GM23338 (cell line): ENCODE measurements around the gene POR. TPM values are rescaled to one million over a fixed set of nuclear protein-coding genes. Genes with fewer than 3 reads are reported as not detected.

Experiments
- ATAC-seq: fragments of 200-7000 bp; cut with Tn5 transposase; 3 replicates; pipeline ENCODE4 v1.9.1; 2020
- DNase-seq: peaks from one replicate; pipeline ENCODE4 v3.0.0-alpha.2; 2015; ENCODE audit warnings: low spot score
- H2AFZ ChIP-seq: fragments of 200-600 bp; sonication (generic); 2 replicates; pipeline ENCODE4 v1.8.0; 2016; ENCODE audit warnings: antibody characterized with exemption, mild to moderate bottlenecking, moderate library complexity
- H3F3A ChIP-seq: fragments of 200-600 bp; sonication (generic); replicated peaks from 2 replicates; pipeline ENCODE4 v1.8.0; 2017; ENCODE audit warnings: antibody characterized with exemption, mixed run types, low read depth
- H3K27ac ChIP-seq: fragments of 200-600 bp; sonication (generic); 2 replicates; pipeline ENCODE4 v1.6.1; 2016; ENCODE audit warnings: low read depth
- H3K27me3 ChIP-seq: fragments of 200-600 bp; sonication (generic); 2 replicates; pipeline ENCODE4 v1.8.0; 2016; ENCODE audit warnings: mild to moderate bottlenecking, mixed run types, moderate library complexity; ENCODE audit not compliant: insufficient read depth
- H3K36me3 ChIP-seq: fragments of 200-600 bp; sonication (generic); 2 replicates; pipeline ENCODE4 v1.8.0; 2016; ENCODE audit warnings: mild to moderate bottlenecking; ENCODE audit not compliant: insufficient read depth
- H3K4me1 ChIP-seq: fragments of 200-600 bp; sonication (generic); 2 replicates; pipeline ENCODE4 v1.8.0; 2016; ENCODE audit warnings: mild to moderate bottlenecking, moderate library complexity; ENCODE audit not compliant: insufficient read depth
- H3K4me2 ChIP-seq: fragments of 200-600 bp; sonication (generic); 2 replicates; pipeline ENCODE4 v1.7.1; 2017; ENCODE audit warnings: mixed run types
- H3K4me3 ChIP-seq: fragments of 200-600 bp; sonication (generic); 2 replicates; pipeline ENCODE4 v1.6.1; 2016; ENCODE audit warnings: mixed run types
- H3K79me2 ChIP-seq: fragments of 200-600 bp; sonication (generic); replicated peaks from 2 replicates; pipeline ENCODE4 v1.8.0; 2017; ENCODE audit warnings: mild to moderate bottlenecking; ENCODE audit not compliant: insufficient read depth
- H3K9me2 ChIP-seq: fragments of 200-600 bp; sonication (generic); 2 replicates; pipeline ENCODE4 v1.8.0; 2017; ENCODE audit not compliant: insufficient read depth
- H4K20me1 ChIP-seq: fragments of 200-600 bp; sonication (generic); replicated peaks from 2 replicates; pipeline ENCODE4 v1.8.0; 2017; ENCODE audit warnings: mild to moderate bottlenecking; ENCODE audit not compliant: insufficient read depth
- H3K27ac Mint-ChIP-seq: 2 replicates; pipeline ENCODE4 v1.8.0; 2020; ENCODE audit warnings: inconsistent platforms, mild to moderate bottlenecking, moderate library complexity, mixed read lengths
- H3K27me3 Mint-ChIP-seq: 3 replicates; pipeline ENCODE4 v1.8.0; 2022; ENCODE audit warnings: low read depth, mild to moderate bottlenecking, moderate library complexity, mixed read lengths, inconsistent platforms; ENCODE audit not compliant: insufficient read depth, poor library complexity
- H3K36me3 Mint-ChIP-seq: 3 replicates; pipeline ENCODE4 v1.8.0; 2021; ENCODE audit warnings: low read depth, mild to moderate bottlenecking, inconsistent platforms, moderate library complexity, mixed read lengths
- H3K4me1 Mint-ChIP-seq: 3 replicates; pipeline ENCODE4 v1.8.0; 2020; ENCODE audit warnings: mild to moderate bottlenecking, inconsistent platforms, mixed read lengths
- H3K4me3 Mint-ChIP-seq: 3 replicates; pipeline ENCODE4 v1.8.0; 2021; ENCODE audit warnings: moderate library complexity, mild to moderate bottlenecking, inconsistent platforms, mixed read lengths
- H3K9me3 Mint-ChIP-seq: 3 replicates; pipeline ENCODE4 v1.8.0; 2020; ENCODE audit warnings: moderate library complexity, mild to moderate bottlenecking, inconsistent platforms, mixed read lengths
- ETS1 ChIP-seq: IDR thresholded peaks from 2 replicates; pipeline ENCODE4 v1.6.1; 2016; ENCODE audit warnings: antibody characterized with exemption
- EZH2 ChIP-seq: fragments of 200-600 bp; sonication (generic); IDR thresholded peaks from one replicate; pipeline ENCODE4 v1.8.0; 2017; ENCODE audit warnings: antibody characterized with exemption, mild to moderate bottlenecking, low read depth; ENCODE audit not compliant: unreplicated experiment
- EZH2phosphoT487 ChIP-seq: fragments of 200-600 bp; sonication (generic); IDR thresholded peaks from one replicate; pipeline ENCODE4 v1.8.1; 2018; ENCODE audit warnings: antibody characterized with exemption; ENCODE audit not compliant: unreplicated experiment
- JUNB ChIP-seq: IDR thresholded peaks from one replicate; pipeline ENCODE4 v1.6.1; 2016; ENCODE audit warnings: antibody characterized with exemption; ENCODE audit not compliant: unreplicated experiment
- NANOG ChIP-seq: IDR thresholded peaks from 2 replicates; pipeline ENCODE4 v1.6.1; 2016; ENCODE audit warnings: antibody characterized with exemption, borderline replicate concordance
- POLR2AphosphoS5 ChIP-seq: IDR thresholded peaks from 2 replicates; pipeline ENCODE4 v1.6.1; 2016; ENCODE audit warnings: antibody characterized with exemption, low read depth
- STAT1 ChIP-seq: IDR thresholded peaks from one replicate; pipeline ENCODE4 v1.6.1; 2016; ENCODE audit warnings: antibody characterized with exemption; ENCODE audit not compliant: unreplicated experiment
- polyA plus RNA-seq: library from polyadenylated mRNA; unstranded; fragments of >200 nt; fragmentation: Nextera tagmentation; extraction: Ambion mirVana; gene quantifications from 2 replicates; pipeline ENCODE4 v1.2.1, GENCODE V29; 2016
- total RNA-seq: library from RNA; depleted of rRNA; stranded (reverse); fragments of >200 nt; shearing (Covaris generic); gene quantifications from 2 replicates; pipeline ENCODE4 v1.2.3, GENCODE V29; 2014
- TF ChIP-seq, protein P1 (sequence below): IDR thresholded peaks from one replicate; pipeline ENCODE4 v1.6.1; 2018; ENCODE audit warnings: antibody characterized with exemption; ENCODE audit not compliant: unreplicated experiment
- TF ChIP-seq, protein P2 (sequence below), 2 experiments: fragments of 200-600 bp in 1 of 2; sonication (generic) in 1 of 2; conservative IDR thresholded peaks; 2 replicates each; pipeline versions ENCODE4 v1.5.1 to v1.6.1; 2016 to 2017; ENCODE audit warnings: antibody characterized with exemption in 2 of 2, low read depth in 2 of 2, mild to moderate bottlenecking in 2 of 2, moderate library complexity in 1 of 2

The POR gene
- total and polyA plus RNA-seq, 2 experiments from 2014 or later, result 126 to 164 TPM

DNA sequence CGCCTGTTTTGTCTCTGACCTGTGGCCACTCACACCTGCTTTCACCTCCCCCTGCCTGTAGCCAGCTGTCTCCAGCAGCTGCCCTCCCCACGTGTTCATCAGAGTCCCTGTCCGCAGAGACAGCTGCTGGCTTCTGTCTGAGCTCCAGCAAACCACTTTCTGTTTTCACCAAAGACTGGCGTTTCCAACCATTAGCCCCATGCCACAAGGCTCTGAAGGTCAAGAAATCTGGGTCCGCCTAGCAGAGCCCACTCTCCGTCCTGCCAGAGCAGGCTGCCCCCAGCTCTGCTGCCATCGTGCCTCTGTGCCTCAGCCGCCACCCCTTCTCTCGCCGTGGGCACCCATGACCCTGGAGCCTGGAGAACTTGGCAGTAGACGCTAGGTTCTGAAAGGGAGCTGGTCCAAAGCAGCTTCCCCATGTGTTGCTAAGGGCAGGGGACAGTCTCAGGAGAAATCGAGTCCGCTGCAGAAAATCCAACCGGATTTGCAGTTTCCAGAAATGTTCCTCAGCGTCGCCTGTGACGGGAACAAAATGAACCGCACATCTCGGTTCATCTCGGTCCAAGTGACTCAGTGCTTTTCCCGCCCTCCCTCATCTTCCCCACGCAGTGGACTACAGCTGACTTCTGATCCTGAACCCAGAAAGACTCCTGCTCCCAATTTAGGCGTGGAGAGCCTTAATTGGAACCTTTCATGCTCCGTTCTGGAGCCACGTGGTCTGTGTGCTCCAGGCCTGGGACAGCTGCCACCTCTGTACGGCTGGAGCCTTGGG, 51.4 kb downstream of the POR start:
- no peaks in the 10 kb centered on the region for H3K9me3 Mint-ChIP-seq
- H3K4me1 Mint-ChIP-seq, result peaks cover 6% of the 10 kb centered on the region
- no peak overlapping the region for H2AFZ ChIP-seq
- H3K27me3 ChIP-seq, result no peaks in the 10 kb centered on the region
- ATAC-seq (no peak), DNase-seq (no peak)
- H3K9me2 ChIP-seq, result no peaks in the 10 kb centered on the region
- TF ChIP-seq JUNB, result no peak
- no peak for TF ChIP-seq STAT1
- TF ChIP-seq, protein P1, sequence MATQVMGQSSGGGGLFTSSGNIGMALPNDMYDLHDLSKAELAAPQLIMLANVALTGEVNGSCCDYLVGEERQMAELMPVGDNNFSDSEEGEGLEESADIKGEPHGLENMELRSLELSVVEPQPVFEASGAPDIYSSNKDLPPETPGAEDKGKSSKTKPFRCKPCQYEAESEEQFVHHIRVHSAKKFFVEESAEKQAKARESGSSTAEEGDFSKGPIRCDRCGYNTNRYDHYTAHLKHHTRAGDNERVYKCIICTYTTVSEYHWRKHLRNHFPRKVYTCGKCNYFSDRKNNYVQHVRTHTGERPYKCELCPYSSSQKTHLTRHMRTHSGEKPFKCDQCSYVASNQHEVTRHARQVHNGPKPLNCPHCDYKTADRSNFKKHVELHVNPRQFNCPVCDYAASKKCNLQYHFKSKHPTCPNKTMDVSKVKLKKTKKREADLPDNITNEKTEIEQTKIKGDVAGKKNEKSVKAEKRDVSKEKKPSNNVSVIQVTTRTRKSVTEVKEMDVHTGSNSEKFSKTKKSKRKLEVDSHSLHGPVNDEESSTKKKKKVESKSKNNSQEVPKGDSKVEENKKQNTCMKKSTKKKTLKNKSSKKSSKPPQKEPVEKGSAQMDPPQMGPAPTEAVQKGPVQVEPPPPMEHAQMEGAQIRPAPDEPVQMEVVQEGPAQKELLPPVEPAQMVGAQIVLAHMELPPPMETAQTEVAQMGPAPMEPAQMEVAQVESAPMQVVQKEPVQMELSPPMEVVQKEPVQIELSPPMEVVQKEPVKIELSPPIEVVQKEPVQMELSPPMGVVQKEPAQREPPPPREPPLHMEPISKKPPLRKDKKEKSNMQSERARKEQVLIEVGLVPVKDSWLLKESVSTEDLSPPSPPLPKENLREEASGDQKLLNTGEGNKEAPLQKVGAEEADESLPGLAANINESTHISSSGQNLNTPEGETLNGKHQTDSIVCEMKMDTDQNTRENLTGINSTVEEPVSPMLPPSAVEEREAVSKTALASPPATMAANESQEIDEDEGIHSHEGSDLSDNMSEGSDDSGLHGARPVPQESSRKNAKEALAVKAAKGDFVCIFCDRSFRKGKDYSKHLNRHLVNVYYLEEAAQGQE, result no peak
- no peak for TF ChIP-seq POLR2AphosphoS5
- TF ChIP-seq NANOG, result no peak
- TF ChIP-seq ETS1, result no peak
- TF ChIP-seq EZH2phosphoT487, result no peak
- TF ChIP-seq, protein P2, sequence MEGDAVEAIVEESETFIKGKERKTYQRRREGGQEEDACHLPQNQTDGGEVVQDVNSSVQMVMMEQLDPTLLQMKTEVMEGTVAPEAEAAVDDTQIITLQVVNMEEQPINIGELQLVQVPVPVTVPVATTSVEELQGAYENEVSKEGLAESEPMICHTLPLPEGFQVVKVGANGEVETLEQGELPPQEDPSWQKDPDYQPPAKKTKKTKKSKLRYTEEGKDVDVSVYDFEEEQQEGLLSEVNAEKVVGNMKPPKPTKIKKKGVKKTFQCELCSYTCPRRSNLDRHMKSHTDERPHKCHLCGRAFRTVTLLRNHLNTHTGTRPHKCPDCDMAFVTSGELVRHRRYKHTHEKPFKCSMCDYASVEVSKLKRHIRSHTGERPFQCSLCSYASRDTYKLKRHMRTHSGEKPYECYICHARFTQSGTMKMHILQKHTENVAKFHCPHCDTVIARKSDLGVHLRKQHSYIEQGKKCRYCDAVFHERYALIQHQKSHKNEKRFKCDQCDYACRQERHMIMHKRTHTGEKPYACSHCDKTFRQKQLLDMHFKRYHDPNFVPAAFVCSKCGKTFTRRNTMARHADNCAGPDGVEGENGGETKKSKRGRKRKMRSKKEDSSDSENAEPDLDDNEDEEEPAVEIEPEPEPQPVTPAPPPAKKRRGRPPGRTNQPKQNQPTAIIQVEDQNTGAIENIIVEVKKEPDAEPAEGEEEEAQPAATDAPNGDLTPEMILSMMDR (conservative IDR thresholded peaks at IDR 0.05; ENCODE audit: low read depth in 2 of 2), result no peak
- no peak for TF ChIP-seq EZH2
- peak overlapping the region; percentile 74; the same call in 1 of the 2 replicates for H3K27ac Mint-ChIP-seq
- peaks cover 6% of the 10 kb centered on the region for H4K20me1 ChIP-seq
- H3K27me3 Mint-ChIP-seq, result peaks cover 4% of the 10 kb centered on the region
- H3K36me3 ChIP-seq, result no peaks in the 10 kb centered on the region
- no peak overlapping the region for H3K27ac ChIP-seq
- no peak overlapping the region for H3K4me3 ChIP-seq
- no peak overlapping the region for H3K4me3 Mint-ChIP-seq
- no peaks in the 10 kb centered on the region for H3K4me1 ChIP-seq
- H3K79me2 ChIP-seq, result 0 out of 2 replicates have a peak, but pooled peaks cover 2% of the 10 kb centered on the region
- no peaks in the 10 kb centered on the region for H3F3A ChIP-seq
- H3K36me3 Mint-ChIP-seq, result peaks cover 13% of the 10 kb centered on the region
- H3K4me2 ChIP-seq, result no peak overlapping the region
